Measurements from ENCODE around the gene TMEM59L. TPM values are rescaled to one million over a fixed set of nuclear protein-coding genes. Genes with fewer than 3 reads are reported as not detected.
"Not testable (repeated sequence)": the region's sequence is repeated elsewhere in the genome, so short reads cannot be mapped to it uniquely, and the experiment has no call there.

Gene TMEM59L
- total and polyA plus RNA-seq, 9 donors = 3.9 to 23.6 (median 14.9) TPM

- Histone ChIP-seq H3K36me3 (ENCODE audit: control insufficient read depth, insufficient read depth, low read length) (peaks cover 13% of the 10 kb centered on the region), H3K4me3 (ENCODE audit: low read length) (no peak overlapping the region), H3K9me3 (replicated peaks; ENCODE audit: control insufficient read depth, low read depth, low read length) (no peaks in the 10 kb centered on the region), H3K4me1 (ENCODE audit: control insufficient read depth, insufficient read depth, low read length) (peaks cover 55% of the 10 kb centered on the region), H3K27me3 (ENCODE audit: control insufficient read depth, insufficient read depth, low read length) (peaks cover 35% of the 10 kb centered on the region), H3K27ac (ENCODE audit: low read length) (no peak overlapping the region)
- no peak for DNase-seq
- 51% methylated on average over 16 of the region's 25 CpGs for WGBS (ENCODE audit: insufficient coverage)
Measured at GRCh38 chr19:18593367-18594095, 19.1 kb upstream of the TMEM59L start.

GRCh38 chr19:18594096-18594823 is 18.4 kb upstream of the TMEM59L start:
- DNase-seq = peak; percentile 93
- Histone ChIP-seq H3K4me1 (ENCODE audit: control insufficient read depth, insufficient read depth, low read length) (peaks cover 56% of the 10 kb centered on the region), H3K9me3 (replicated peaks; ENCODE audit: control insufficient read depth, low read depth, low read length) (no peaks in the 10 kb centered on the region), H3K4me3 (ENCODE audit: low read length) (peak overlapping the region; percentile 30), H3K36me3 (ENCODE audit: control insufficient read depth, insufficient read depth, low read length) (peaks cover 13% of the 10 kb centered on the region), H3K27me3 (ENCODE audit: control insufficient read depth, insufficient read depth, low read length) (peaks cover 41% of the 10 kb centered on the region), H3K27ac (ENCODE audit: low read length) (no peak overlapping the region)
- WGBS (ENCODE audit: insufficient coverage) = 1% methylated on average over 42 of the region's 54 CpGs

GRCh38 chr19:18594824-18595373 is 17.8 kb upstream of the TMEM59L start:
- Histone ChIP-seq H3K4me1 (ENCODE audit: control insufficient read depth, insufficient read depth, low read length) (peaks cover 51% of the 10 kb centered on the region), H3K9me3 (replicated peaks; ENCODE audit: control insufficient read depth, low read depth, low read length) (no peaks in the 10 kb centered on the region), H3K27ac (ENCODE audit: low read length) (no peak overlapping the region), H3K27me3 (ENCODE audit: control insufficient read depth, insufficient read depth, low read length) (peaks cover 47% of the 10 kb centered on the region), H3K4me3 (ENCODE audit: low read length) (peak overlapping the region; percentile 30), H3K36me3 (ENCODE audit: control insufficient read depth, insufficient read depth, low read length) (peaks cover 13% of the 10 kb centered on the region)
- 3% methylated on average over 26 of the region's 26 CpGs for WGBS (ENCODE audit: insufficient coverage)
- DNase-seq = peak; percentile 81

- peak; percentile 50 for DNase-seq
- Histone ChIP-seq H3K27me3 (ENCODE audit: control insufficient read depth, insufficient read depth, low read length) (peaks cover 47% of the 10 kb centered on the region), H3K36me3 (ENCODE audit: control insufficient read depth, insufficient read depth, low read length) (peaks cover 13% of the 10 kb centered on the region), H3K4me3 (ENCODE audit: low read length) (no peak overlapping the region), H3K27ac (ENCODE audit: low read length) (no peak overlapping the region), H3K9me3 (replicated peaks; ENCODE audit: control insufficient read depth, low read depth, low read length) (no peaks in the 10 kb centered on the region), H3K4me1 (ENCODE audit: control insufficient read depth, insufficient read depth, low read length) (peaks cover 45% of the 10 kb centered on the region)
- WGBS (ENCODE audit: insufficient coverage) = 58% methylated on average over 4 of the region's 6 CpGs
Measured at GRCh38 chr19:18595475-18595874, 17.2 kb upstream of the TMEM59L start.

GRCh38 chr19:18596752-18597157 is 15.9 kb upstream of the TMEM59L start:
- H3K4me1 ChIP-seq (ENCODE audit: control insufficient read depth, insufficient read depth, low read length) = peaks cover 38% of the 10 kb centered on the region
- WGBS (ENCODE audit: insufficient coverage) = 27% methylated on average over 12 of the region's 21 CpGs
- no peak overlapping the region for H3K4me3 ChIP-seq (ENCODE audit: low read length)
- no peak overlapping the region for H3K27ac ChIP-seq (ENCODE audit: low read length)
- peak; percentile 51 for DNase-seq
- H3K27me3 ChIP-seq (ENCODE audit: control insufficient read depth, insufficient read depth, low read length) = peaks cover 55% of the 10 kb centered on the region
- no peaks in the 10 kb centered on the region for H3K9me3 ChIP-seq (replicated peaks; ENCODE audit: control insufficient read depth, low read depth, low read length)
- H3K36me3 ChIP-seq (ENCODE audit: control insufficient read depth, insufficient read depth, low read length) = peaks cover 5% of the 10 kb centered on the region

- peaks cover 35% of the 10 kb centered on the region for H3K4me1 ChIP-seq (ENCODE audit: control insufficient read depth, insufficient read depth, low read length)
- WGBS (ENCODE audit: insufficient coverage) = 62% methylated on average over 8 of the region's 25 CpGs
Measured at GRCh38 chr19:18597809-18598660, 14.6 kb upstream of the TMEM59L start.

GRCh38 chr19:18599485-18599884 is 13.2 kb upstream of the TMEM59L start:
- no peaks in the 10 kb centered on the region for H3K36me3 ChIP-seq (ENCODE audit: control insufficient read depth, insufficient read depth, low read length)
- DNase-seq = no peak
- 82% methylated on average over 18 of the region's 20 CpGs for WGBS (ENCODE audit: insufficient coverage)
- peaks cover 43% of the 10 kb centered on the region for H3K4me1 ChIP-seq (ENCODE audit: control insufficient read depth, insufficient read depth, low read length)
- peaks cover 80% of the 10 kb centered on the region for H3K27me3 ChIP-seq (ENCODE audit: control insufficient read depth, insufficient read depth, low read length)
- H3K27ac ChIP-seq (ENCODE audit: low read length) = no peak overlapping the region
- no peaks in the 10 kb centered on the region for H3K9me3 ChIP-seq (replicated peaks; ENCODE audit: control insufficient read depth, low read depth, low read length)
- H3K4me3 ChIP-seq (ENCODE audit: low read length) = no peak overlapping the region

More at GRCh38 chr19:18597809-18598660, 14.6 kb upstream of the TMEM59L start:
- no peak overlapping the region for H3K27ac ChIP-seq (ENCODE audit: low read length)
- DNase-seq = no peak
- peaks cover 68% of the 10 kb centered on the region for H3K27me3 ChIP-seq (ENCODE audit: control insufficient read depth, insufficient read depth, low read length)
- H3K4me3 ChIP-seq (ENCODE audit: low read length) = no peak overlapping the region
- no peaks in the 10 kb centered on the region for H3K9me3 ChIP-seq (replicated peaks; ENCODE audit: control insufficient read depth, low read depth, low read length)
- H3K36me3 ChIP-seq (ENCODE audit: control insufficient read depth, insufficient read depth, low read length) = no peaks in the 10 kb centered on the region

- H3K36me3 ChIP-seq (ENCODE audit: control insufficient read depth, insufficient read depth, low read length); H3K9me3 ChIP-seq (replicated peaks; ENCODE audit: control insufficient read depth, low read depth, low read length); H3K4me3 ChIP-seq (ENCODE audit: low read length); H3K27ac ChIP-seq (ENCODE audit: low read length); DNase-seq: not testable (repeated sequence)
- WGBS (ENCODE audit: insufficient coverage) = 90% methylated on average over 10 of the region's 15 CpGs
- H3K4me1 ChIP-seq (ENCODE audit: control insufficient read depth, insufficient read depth, low read length) = peaks cover 38% of the 10 kb centered on the region
- peaks cover 82% of the 10 kb centered on the region for H3K27me3 ChIP-seq (ENCODE audit: control insufficient read depth, insufficient read depth, low read length)
Measured at GRCh38 chr19:18600692-18601397, 11.8 kb upstream of the TMEM59L start.

- DNase-seq = no peak
- H3K27ac ChIP-seq (ENCODE audit: low read length) = no peak overlapping the region
- H3K27me3 ChIP-seq (ENCODE audit: control insufficient read depth, insufficient read depth, low read length) = peaks cover 79% of the 10 kb centered on the region
- 78% methylated on average over 1 of the region's 4 CpGs for whole genome bisulfite sequencing (ENCODE audit: insufficient coverage)
- no peaks in the 10 kb centered on the region for H3K36me3 ChIP-seq (ENCODE audit: control insufficient read depth, insufficient read depth, low read length)
- H3K4me1 ChIP-seq (ENCODE audit: control insufficient read depth, insufficient read depth, low read length) = peaks cover 37% of the 10 kb centered on the region
- H3K4me3 ChIP-seq (ENCODE audit: low read length) = no peak overlapping the region
- H3K9me3 ChIP-seq (replicated peaks; ENCODE audit: control insufficient read depth, low read depth, low read length) = no peaks in the 10 kb centered on the region
Measured at GRCh38 chr19:18601875-18602274, 10.8 kb upstream of the TMEM59L start.

Measured in muscle of leg (tissue), 11 donors.